ENCODE results near the gene PTPN13.

GRCh38 chr4:86579941-86580340, 14.2 kb upstream of the PTPN13 start:
- TF ChIP-seq EZH2 (IDR thresholded peaks at IDR 0.05) = no peak
- no peak for TF ChIP-seq CTCF (IDR thresholded peaks at IDR 0.05)
